ENCODE measurements around the gene GNB1L. TPM values are rescaled to one million over a fixed set of nuclear protein-coding genes. Genes with fewer than 3 reads are reported as not detected.

Gene GNB1L
- total RNA-seq, 4 donors from 2014 or later: 4.8 to 8.7 (median 7.4) TPM

GRCh38 chr22:19841641-19842392, 12.9 kb downstream of the GNB1L start:
- no peak for ATAC-seq
- Histone ChIP-seq H3K4me1 (peaks cover 0 to 20% (median 3%) of the 10 kb centered on the region in 3 donors), H3K36me3 (peaks cover 0 to 2% of the 10 kb centered on the region in 2 donors), H3K27me3 (no peaks in the 10 kb centered on the region), H3K9me3 (no peaks in the 10 kb centered on the region), H3K4me3 (no peak overlapping the region), H3K27ac (no peak overlapping the region)
- 74 to 91% methylated on average over 4 of the region's 8 CpGs for WGBS, 2 donors (ENCODE audit: low coverage in 1 of 2)
- TF ChIP-seq POLR2A (IDR thresholded peaks at IDR 0.05) (no peak), POLR2AphosphoS5 (IDR thresholded peaks at IDR 0.05) (no peak), CTCF (IDR thresholded peaks at IDR 0.05) (no peak), EP300 (IDR thresholded peaks at IDR 0.05) (no peak)

- ATAC-seq: no peak
- Histone ChIP-seq H3K36me3 (no peaks in the 10 kb centered on the region), H3K27ac (no peak overlapping the region), H3K9me3 (no peaks in the 10 kb centered on the region), H3K4me1 (peaks cover 0 to 20% (median 3%) of the 10 kb centered on the region in 3 donors), H3K27me3 (no peaks in the 10 kb centered on the region), H3K4me3 (no peak overlapping the region)
- TF ChIP-seq POLR2A (IDR thresholded peaks at IDR 0.05) (no peak), CTCF (IDR thresholded peaks at IDR 0.05) (no peak), POLR2AphosphoS5 (IDR thresholded peaks at IDR 0.05) (no peak), EP300 (IDR thresholded peaks at IDR 0.05) (no peak)
- 92 to 93% methylated on average over 5 to 6 of the region's 6 CpGs for WGBS, 2 donors (ENCODE audit: low coverage in 1 of 2)
These were observed 13.6 kb downstream of the GNB1L start for GRCh38 chr22:19840955-19841640.

GRCh38 chr22:19840059-19840458, 14.6 kb downstream of the GNB1L start:
- Histone ChIP-seq H3K4me1 (peaks cover 0 to 17% (median 1%) of the 10 kb centered on the region in 3 donors), H3K27ac (no peak overlapping the region), H3K27me3 (no peaks in the 10 kb centered on the region), H3K36me3 (no peaks in the 10 kb centered on the region), H3K4me3 (no peak overlapping the region), H3K9me3 (no peaks in the 10 kb centered on the region)
- WGBS, 2 donors (ENCODE audit: low coverage in 1 of 2): 77 to 85% methylated on average over 3 to 4 of the region's 4 CpGs
- ATAC-seq: no peak
- TF ChIP-seq POLR2A (IDR thresholded peaks at IDR 0.05) (no peak), POLR2AphosphoS5 (IDR thresholded peaks at IDR 0.05) (no peak), EP300 (IDR thresholded peaks at IDR 0.05) (no peak), CTCF (IDR thresholded peaks at IDR 0.05) (no peak)

- Histone ChIP-seq H3K9me3 (no peaks in the 10 kb centered on the region), H3K36me3 (no peaks in the 10 kb centered on the region), H3K4me3 (no peak overlapping the region), H3K27me3 (no peaks in the 10 kb centered on the region), H3K4me1 (no peaks in the 10 kb centered on the region), H3K27ac (no peak overlapping the region)
- 87 to 95% methylated on average over 6 of the region's 6 CpGs for WGBS, 2 donors (ENCODE audit: low coverage in 1 of 2)
- TF ChIP-seq CTCF (IDR thresholded peaks at IDR 0.05) (no peak), POLR2A (IDR thresholded peaks at IDR 0.05) (no peak), POLR2AphosphoS5 (IDR thresholded peaks at IDR 0.05) (no peak), EP300 (IDR thresholded peaks at IDR 0.05) (no peak)
- no peak for ATAC-seq
These were observed 16.8 kb downstream of the GNB1L start for GRCh38 chr22:19837915-19838314.

- H3K9me3 ChIP-seq: no peaks in the 10 kb centered on the region
- no peaks in the 10 kb centered on the region for H3K36me3 ChIP-seq
- no peak overlapping the region for H3K27ac ChIP-seq
- H3K4me3 ChIP-seq: no peak overlapping the region
- TF ChIP-seq POLR2A (IDR thresholded peaks at IDR 0.05): no peak
- no peak for TF ChIP-seq POLR2AphosphoS5 (IDR thresholded peaks at IDR 0.05)
- TF ChIP-seq EP300 (IDR thresholded peaks at IDR 0.05): no peak
- no peak for TF ChIP-seq CTCF (IDR thresholded peaks at IDR 0.05)
- no peak for ATAC-seq
- no peaks in the 10 kb centered on the region for H3K4me1 ChIP-seq
- no peaks in the 10 kb centered on the region for H3K27me3 ChIP-seq
These were observed 18.2 kb downstream of the GNB1L start for GRCh38 chr22:19836512-19836911.

All from gastroesophageal sphincter (tissue), 4 donors.